Cerebellar cortex (tissue), 1 donor: Measurements from ENCODE around the gene ANGEL1.

Source experiments
- DNase-seq: peaks from one replicate; pipeline ENCODE4 v3.0.0-alpha.2; 2015; ENCODE audit warnings: low spot score

Gene ANGEL1

DNA sequence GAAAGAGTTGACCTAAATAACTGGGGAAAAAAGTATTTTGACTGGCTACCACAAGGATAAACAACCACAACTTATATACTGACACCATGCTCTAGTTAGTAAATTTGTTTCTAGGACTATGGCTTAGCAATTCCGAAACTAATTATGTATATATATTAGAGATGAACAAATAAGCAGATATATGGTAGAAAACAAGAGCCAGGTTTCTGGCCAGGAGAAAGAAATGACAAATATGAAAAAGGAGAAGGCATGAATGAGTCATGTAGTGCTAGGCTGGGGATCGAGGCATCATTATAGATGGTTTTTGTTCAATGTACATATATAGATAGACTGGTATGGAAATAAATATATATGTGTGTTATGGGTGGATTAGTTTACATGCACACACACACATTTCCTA is 8.0 kb upstream of the ANGEL1 start:
- DNase-seq = no peak

DNA sequence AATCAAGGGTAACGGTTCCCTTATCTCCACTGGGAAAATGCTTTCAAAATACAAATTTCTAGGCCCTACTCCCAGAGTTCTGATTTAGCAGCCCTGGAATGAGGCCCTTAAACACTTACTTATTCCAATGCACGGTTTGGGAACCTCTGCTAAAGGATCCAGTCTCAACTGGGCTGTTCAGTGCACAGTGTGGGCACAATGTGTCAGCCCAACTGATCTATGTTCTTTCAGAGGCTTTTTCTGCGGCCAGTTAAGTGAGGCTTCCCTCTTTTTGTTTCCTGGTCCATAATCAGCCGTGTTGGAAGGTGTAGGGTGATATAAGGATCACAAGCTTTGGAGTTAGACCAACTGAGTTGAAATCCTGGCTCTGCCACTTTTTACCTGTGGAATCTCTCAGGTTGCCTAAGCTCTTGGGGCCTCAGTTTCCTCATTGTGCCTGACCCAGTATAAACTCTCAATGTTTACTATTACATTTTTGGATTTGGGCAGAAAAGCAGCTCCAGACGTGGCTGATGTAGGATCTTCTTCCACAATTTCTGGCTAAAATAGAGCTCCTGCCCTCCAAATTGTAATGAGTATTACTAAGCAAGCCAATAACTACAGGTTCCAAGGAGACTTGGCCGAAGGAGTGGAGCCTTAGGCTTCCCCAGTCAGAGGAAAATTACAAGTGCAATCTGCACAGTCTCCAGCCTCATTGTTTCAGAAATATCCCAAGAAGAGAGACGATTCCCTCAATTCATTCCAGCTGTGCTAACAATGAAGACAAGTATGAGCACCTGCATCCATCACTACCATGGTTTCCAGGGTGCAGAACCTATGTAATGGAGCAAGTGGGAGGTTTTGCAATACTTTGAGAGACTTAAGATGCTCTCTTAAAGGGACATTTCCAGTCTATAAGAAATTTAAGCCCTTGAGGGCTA is 2.3 kb upstream of the ANGEL1 start:
- DNase-seq = no peak

DNA sequence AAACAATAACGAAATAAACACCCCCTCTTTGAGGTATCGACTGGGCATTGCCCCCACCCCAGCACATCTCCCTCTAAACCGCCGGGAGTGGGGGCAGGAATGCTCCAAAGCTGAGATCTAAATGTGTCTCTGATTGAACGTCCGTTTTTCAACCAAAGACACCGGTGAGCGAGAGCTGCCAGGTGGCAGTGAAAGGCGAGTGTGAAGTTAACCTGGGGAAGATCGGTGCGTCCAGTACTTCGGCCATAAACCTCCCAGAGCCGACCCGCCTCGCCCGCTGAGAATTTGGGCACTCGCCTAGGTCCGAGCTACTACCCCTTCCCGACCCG is 625 bp downstream of the ANGEL1 start:
- peak; percentile 51 for DNase-seq

DNA sequence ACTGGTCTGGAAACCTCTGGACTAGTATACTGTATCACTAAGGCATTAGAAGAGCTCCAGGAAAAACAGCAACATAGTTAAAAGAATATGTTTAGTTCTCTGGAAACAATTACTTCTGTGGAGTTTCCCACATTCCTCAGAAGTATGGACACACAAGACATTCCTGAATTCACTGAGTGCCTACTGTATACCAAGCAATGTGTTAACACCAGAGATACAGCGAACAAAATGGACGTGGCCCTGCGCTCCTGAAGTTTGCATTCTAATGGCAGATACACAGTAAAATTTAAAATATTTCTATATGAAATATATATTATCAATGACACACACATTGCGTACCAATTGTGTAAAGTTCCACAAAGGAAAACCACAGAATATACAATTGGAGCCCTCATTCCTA is 1.1 kb downstream of the ANGEL1 start:
- peak; percentile 13 for DNase-seq

DNA sequence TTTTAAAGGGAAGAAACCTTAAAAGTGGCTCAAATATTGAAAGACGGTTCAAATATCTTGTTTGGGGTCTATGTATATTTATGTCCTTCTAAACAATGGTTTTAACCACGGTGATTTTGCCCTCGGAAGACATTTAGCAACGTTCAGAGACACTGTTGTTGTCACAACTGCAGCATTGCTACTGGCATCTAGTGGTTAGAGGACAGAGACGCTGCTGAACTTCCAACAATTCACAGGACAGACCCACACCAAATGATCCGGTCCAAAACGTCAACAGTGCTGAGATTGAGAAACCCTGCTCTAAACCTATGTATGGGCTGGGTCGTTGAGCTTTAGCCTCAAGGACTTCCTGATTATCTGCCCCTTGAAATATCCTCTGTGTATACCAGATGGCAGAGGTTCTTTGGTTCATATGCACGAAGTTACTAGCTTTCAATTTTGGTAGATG is 1.7 kb downstream of the ANGEL1 start:
- DNase-seq = peak; percentile 81

DNA sequence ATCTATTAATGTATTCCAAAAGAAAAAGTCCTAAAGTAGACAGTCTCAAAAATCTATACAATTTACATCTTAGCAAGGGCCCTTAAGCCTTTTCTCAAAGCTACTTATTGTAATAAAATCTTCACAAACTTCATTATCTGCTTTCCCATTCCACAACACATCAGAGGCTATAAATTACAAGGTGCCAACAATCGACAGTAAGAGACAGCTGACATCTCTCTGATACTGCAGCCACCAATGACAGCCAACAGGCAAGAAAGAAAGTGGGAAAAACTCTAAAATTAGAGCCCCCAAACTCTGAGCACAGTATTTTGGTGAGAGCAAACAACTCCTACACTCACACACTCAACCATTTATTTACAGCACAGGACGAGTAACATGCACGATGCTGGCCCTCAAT is 2.2 kb downstream of the ANGEL1 start:
- DNase-seq = no peak

DNA sequence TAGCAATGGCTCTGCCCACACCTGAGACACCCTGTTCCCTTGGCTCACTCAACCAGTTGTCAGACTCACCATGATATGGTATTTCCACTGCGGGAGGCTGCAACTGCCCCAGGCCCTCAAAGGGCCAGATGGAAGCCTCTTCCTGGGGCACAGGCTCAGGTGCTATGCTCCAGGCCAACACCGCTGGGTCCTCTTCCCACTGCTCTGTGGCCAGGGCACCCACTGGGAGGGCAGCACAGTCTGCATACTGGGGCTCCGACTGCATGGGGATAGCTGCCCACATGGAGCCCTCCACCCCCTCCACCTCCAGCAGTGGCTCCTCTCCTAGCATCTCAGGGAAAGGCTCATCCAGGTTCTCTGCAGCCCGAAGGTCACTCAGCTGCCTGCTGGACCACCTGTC is 3.7 kb downstream of the ANGEL1 start:
- DNase-seq = no peak

DNA sequence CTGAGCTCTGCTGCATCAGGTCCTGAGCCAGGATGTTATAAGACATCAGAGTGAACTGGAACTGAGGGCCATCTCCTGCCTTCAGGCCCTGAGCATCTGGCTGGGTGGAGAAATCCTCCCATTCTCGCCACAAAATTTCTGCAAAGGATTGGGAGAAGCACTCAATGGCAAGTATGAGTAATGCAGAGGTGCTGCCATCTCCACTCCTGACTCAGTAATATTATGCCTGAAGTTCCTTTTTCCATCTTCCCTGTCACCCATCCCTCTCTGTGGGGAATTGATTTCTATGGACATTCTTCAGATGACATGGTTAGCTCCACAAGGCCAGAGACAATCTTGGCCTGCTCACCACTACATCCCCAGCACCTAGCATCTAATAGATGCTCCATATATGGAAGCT is 4.7 kb downstream of the ANGEL1 start:
- no peak for DNase-seq

DNA sequence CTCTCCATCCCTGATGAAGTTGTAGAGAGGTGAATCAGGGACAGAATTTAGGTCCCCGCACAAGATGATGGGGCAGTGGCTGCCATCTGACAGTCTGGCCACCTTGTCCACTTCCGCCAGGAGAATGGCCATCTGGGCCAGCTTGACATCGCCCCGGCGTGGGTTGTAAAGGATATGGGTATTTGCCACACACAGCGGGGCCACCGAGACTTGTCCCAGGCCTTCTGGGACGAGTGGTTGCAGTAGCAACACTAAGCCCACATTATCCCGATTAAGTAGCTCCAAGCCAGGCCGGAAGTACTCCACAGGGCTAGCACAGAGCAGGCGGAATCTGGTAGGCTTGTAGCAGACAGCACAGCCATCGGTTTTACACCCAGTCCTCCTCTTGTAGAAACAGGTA is 6.2 kb downstream of the ANGEL1 start:
- DNase-seq = peak; percentile 78

DNA sequence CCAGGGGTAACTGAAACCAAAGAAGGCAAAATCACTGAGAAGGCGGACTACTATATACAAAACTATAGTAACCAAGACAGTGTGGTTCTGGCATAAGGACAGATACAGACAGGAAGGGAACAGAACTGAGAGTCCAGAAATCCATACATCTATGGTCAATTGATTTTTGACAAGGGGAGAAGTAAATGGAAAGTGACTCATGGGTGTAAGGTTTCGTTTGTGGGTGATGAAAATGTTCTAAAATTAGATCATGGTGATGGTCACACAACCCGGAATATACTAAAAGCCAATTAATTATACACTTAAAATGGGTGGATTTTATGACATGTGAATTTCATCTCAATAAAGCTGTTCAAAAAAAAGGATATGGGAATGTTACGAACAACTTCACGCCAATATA is 18.7 kb downstream of the ANGEL1 start:
- no peak for DNase-seq

DNA sequence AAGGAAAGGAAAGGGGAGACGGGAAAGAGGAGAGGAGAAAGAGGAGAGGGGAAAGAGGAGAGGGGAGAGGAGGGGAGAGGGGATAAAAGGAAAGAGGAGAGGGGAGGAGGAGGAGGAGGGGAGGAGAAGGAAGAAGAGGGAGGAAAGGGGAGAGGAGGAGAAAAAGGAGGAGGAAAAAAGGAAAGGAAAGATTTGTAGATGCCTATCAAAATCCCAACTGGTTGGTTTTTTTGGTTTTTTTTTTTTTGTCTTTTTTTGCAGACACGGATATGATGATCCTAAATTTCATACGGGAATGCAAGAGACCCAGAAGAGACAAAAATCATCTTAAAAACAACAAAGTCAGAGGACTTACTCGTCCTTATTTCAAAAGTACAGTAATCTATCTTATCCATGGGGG is 19.4 kb downstream of the ANGEL1 start:
- DNase-seq = no peak

DNA sequence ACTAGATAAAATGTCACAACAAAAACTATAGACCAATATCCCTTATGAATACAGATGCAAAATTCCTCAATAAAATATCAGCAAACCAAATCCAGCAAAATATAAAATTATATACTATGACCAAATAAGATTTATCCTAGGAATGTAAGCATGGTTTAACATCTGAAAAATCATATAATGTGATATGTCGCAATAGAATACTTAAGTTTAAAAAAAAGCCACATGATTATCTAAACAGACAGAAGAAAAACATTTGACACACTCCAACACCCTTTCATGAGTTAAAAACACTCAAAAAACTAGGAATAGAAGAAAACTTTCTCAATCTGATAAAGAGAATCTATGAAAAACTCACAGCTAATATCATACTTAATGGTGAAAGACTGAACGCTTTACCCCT is 20.3 kb downstream of the ANGEL1 start:
- no peak for DNase-seq

DNA sequence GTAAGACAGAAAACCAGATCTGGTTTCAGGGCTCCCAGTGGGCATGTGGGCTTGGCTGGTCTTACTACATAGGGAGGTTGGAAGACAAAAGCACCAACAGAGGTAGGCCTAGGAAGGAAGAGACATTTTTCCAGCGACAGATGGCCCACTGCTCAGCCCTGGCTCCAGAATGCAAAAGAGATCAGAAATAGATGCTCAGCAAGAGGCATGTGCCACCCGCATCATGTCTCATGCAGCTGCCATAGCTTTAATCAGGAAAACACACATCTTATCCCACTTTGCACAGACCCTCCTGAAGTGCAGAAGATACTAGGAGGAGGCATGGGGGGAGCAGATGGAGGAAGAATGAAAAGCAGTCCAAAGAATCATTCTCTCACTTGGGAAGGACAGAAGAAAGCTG is 26.1 kb downstream of the ANGEL1 start:
- DNase-seq = peak; percentile 95

DNA sequence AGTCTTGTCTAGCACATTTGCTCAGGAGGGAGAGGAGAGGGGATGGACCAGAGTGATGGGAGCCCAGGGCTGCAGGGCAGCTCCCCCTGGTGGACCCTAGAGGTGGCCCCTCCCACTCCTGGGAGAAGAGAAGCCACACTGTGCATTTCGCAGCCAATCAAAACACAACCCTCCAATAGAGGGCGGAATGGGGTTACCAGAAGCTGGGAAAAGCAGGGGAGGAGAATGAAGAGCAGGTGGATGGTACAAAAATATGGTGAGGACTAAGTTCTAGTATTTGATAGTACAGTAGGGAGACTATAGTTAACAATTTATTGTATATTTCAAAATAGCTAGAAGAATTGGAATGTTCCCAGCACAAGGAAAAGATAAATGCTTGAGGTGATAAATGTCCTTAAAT is 27.8 kb downstream of the ANGEL1 start:
- peak; percentile 78 for DNase-seq

DNA sequence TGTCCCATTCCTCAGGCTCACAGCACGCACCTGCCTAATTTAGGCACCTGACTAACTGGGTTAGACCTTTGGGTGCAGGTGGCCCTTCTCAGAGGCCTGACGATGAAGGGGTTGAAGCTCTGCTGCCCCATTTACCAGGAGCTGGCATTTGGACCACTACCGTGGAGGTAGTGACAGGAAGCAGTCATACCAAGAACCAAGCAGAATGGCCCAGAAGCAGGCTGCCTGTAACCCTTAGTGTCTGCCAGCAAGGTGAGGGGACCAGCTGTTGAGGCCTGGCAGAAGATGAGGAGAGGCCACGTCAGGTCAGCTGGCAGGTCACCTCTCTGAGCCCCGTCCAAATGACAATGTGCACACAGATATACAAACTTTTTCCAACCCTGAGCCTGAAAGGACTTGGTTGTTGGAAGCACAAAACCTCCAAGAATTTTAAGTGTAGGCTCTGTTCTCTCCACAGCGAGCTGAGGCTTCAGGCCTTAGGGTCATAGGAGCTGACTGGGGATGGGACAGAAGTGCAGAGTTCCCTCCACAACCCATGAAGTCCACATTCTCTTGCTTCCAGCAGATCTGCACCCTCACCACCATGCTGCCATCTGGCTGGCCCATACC is 28.3 kb downstream of the ANGEL1 start:
- no peak for DNase-seq

DNA sequence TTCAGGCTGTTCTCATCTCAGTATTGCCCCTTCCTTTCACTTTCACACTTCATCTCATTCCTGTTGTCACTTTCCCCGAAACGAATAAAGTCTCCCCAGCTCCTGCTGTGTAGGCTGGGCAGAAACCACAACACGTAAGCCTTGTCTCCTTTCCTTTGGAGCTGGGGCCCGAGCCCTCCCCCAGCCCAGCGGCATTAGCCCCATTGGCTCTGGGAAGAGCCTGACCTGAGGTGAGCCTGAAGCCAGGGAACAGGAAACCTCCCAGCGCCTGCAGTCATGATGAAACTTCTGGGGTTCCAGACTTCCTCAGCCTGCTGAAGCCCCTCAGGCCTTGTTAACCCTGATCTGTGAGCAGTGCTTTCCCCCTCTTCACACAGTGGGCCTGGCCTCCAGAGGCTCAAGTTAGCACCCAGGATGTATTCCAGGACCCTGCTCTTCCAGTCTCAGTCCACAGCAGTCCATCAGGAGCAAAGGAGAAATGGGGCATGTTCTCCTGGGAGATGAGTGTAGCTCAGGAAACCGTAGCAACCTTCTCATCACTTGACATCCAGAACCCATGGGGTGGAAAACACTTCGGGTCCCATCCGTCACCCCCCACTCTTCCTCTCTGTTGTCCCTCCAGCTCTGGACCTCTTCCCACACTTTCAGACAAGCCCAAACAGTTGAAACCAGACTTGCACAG is 29.7 kb downstream of the ANGEL1 start:
- no peak for DNase-seq

DNA sequence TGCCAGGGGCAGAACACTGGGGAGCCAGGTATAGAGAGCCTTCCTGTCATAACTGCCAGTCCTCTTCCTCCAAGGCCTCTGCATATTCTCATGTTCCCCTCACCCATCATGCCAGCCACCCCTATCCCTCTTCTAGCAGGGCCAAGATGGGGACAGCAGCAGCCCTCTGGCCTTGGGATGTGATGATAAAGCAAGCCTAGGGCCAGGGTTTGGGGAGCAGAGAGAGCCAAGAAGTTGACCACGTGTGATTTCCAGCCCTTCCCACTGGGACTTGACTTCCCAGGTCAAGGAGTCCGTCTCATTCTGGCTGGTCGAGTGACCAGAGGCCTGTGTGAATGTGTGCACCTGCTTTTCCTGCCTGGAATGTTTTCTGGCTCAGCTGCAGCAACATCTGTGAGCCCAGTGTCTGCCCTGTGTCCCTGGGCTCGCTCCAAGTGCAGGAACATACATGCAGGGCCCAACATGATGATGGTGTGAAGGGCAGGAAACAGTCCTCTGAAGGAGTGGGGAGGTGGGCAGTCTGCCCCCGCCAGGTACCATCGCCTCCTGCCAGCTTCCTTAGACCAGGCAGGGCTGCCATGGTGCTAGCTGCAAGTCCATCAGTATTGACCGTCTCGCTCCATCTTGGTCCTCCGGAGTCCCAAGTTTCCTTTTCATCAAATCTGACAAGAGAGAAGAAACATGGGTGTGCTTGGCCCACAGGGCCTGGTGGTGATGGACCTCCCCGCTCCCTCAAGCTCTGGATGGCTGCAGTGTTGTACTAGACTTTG is 30.4 kb downstream of the ANGEL1 start:
- no peak for DNase-seq

DNA sequence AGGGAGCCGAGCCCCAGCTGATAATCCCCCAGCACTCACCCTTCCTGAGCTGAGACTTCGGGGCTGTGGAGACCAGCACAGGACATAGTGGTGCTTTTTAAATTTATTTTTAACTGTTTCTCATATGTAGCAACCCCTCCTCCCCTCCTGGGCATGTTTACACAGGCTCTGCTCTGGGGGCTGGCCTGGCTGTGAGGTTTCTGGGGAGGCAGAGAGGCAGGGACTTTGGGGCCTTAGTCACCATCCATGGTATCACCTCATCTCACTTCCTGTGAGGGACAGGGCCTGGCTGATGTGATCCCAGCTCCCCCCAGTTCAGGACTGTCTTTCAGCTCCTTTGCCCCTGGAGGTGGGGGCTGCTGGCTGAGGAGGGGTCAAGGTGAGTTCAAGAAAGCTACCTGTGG is 31.0 kb downstream of the ANGEL1 start:
- no peak for DNase-seq

DNA sequence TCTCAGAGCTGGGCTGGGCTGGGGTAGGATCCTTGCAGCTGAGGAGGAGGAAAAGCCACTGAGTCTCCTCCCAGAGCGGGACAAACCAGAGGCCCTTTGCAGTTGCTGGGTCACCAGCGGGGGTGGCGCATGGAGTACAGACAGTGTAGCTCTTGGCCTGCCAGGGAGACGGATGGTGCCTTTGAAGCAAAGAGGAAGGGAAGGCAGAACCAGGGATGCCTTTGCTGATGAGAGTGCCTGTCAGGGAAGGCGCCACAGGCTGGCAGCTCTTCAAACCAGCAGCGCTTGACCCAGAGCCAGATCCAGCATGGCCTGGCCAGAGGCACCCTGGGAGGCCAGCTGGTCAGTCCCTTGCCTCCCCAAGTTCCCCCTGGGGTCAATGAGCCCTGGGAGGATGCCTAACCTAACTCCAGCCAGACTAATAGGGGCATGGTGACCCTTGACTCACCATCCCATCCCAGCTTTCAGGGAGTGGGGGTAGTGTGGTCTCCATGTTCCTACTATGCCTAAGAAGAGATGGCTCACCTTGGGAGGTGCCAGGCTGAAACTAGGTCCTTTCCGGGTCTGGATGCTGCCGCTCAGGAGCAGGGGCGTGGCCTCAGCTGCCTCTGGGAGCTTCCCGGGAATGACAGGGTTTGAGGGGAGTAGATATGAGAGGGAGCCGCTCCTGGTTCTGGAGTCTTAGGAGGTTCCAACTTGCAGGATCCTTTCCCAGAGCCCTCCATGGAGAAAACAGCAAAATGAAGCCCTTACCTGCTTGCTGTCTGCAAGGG is 31.6 kb downstream of the ANGEL1 start:
- peak; percentile 47 for DNase-seq

DNA sequence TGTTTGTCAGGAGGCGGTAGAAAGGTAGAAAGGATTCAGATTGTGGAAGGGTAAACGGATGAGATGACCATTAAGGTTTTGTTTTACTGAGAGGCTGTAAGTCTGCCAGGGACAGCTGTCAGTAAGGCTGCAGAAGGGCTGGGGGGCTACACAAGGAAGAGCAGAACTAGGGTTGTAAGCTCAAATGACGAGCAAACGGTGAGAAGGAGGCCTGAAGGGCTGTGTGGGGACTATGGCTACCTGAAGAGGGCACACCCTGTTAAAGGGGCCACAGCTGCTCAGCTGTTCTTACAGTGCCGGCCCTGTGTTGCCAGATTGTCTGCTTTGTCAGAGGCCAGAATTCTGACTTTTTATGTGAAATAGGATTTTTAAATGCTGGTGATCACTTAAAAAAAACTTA is 32.3 kb downstream of the ANGEL1 start:
- DNase-seq = no peak

DNA sequence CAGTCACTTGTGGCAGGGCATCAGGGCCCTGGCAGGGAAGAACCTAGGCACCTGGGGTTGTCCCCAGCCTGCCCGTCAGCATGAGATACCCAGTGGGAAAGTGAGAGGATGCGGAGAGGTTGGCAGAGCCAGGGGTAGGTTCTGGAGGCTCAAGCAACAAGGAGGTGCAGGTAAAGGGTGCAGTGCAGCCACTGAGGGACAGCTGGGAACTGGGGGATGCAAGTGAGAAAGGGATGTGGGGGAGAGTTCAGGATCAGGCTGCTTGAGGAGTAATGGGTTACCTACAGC is 32.7 kb downstream of the ANGEL1 start:
- no peak for DNase-seq
